WERI-Rb-1 (cell line): ENCODE results near the gene ARL6IP6.

Experiments
- DNase-seq: peaks from one replicate; pipeline ENCODE4 v3.0.0-alpha.2; 2020
- H3K27ac ChIP-seq: fragments of 250-450 bp; sonication (Bioruptor Pico); 2 replicates; pipeline ENCODE4 v1.5.1; 2020; ENCODE audit warnings: mild to moderate bottlenecking, moderate library complexity
- H3K27me3 ChIP-seq: fragments of 250-450 bp; sonication (Bioruptor Pico); 2 replicates; pipeline ENCODE4 v1.5.1; 2021; ENCODE audit warnings: mild to moderate bottlenecking, low read depth, moderate library complexity; ENCODE audit not compliant: insufficient read depth, severe bottlenecking
- H3K36me3 ChIP-seq: fragments of 250-450 bp; sonication (Bioruptor Pico); 2 replicates; pipeline ENCODE4 v1.5.1; 2020; ENCODE audit warnings: mild to moderate bottlenecking, moderate library complexity
- H3K4me3 ChIP-seq: 2 replicates; pipeline ENCODE4 v1.5.1; 2011; ENCODE audit warnings: low read depth, mild to moderate bottlenecking, control low read depth, low read length
- H3K9me3 ChIP-seq: fragments of 250-450 bp; sonication (Bioruptor Pico); 2 replicates; pipeline ENCODE4 v1.5.1; 2021; ENCODE audit warnings: mild to moderate bottlenecking, moderate library complexity; ENCODE audit not compliant: severe bottlenecking
- CTCF ChIP-seq: IDR thresholded peaks from 2 replicates; pipeline ENCODE4 v1.5.1; 2011; ENCODE audit warnings: low read depth, mild to moderate bottlenecking, control low read depth, inconsistent platforms, low read length

The ARL6IP6 gene

GRCh38 chr2:152686321-152686720 lies 32.1 kb upstream of the ARL6IP6 start:
- Histone ChIP-seq H3K27me3 (no peaks in the 10 kb centered on the region), H3K9me3 (no peaks in the 10 kb centered on the region), H3K4me3 (no peak overlapping the region), H3K36me3 (peaks cover 20% of the 10 kb centered on the region), H3K27ac (no peak overlapping the region)
- TF ChIP-seq CTCF: no peak
- no peak for DNase-seq

DNA sequence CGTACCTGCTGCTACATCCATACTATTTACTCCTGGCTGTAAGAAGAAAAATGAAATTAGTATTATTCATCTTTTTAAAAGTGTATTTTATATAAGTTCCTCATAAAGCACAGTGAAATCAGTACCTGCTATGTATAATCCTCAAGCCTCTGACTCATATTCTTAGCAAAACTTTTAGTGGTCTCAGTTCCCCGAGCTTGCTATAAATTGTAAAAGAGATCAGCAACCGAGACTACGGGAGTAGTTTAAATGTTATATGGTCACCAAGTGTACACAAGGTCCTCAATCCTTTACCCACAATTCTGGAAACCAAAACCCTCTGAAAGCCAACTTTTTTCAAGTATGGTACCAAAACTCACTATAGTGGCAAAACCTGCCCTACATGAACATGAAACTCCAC lies 25.4 kb upstream of the ARL6IP6 start:
- H3K27me3 ChIP-seq: no peaks in the 10 kb centered on the region
- H3K36me3 ChIP-seq: peaks cover 35% of the 10 kb centered on the region
- H3K27ac ChIP-seq: no peak overlapping the region
- no peak for TF ChIP-seq CTCF
- H3K4me3 ChIP-seq: no peak overlapping the region
- no peak for DNase-seq
- no peaks in the 10 kb centered on the region for H3K9me3 ChIP-seq

DNA sequence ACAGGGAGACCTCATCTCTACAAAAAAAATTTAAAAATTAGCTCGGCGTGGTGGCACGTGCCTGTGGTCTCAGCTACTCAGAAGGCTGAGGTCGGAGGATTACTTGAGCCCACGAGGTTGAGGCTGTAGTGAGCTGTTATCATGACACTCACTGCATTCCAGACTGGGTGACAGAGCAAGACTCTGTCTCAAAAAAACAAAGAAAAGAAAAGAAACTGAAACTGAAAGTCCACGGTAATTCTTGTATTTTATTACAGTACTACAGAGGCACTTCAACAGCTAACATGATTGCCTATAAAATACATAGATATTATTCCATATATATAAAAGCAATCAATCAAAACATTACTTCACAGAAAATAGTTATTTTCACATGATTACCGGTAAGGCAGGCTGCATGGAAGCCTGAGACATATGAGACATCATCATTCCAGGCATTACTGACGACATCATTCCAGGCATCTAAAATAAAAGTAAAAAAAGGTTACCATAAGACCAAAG lies 24.2 kb upstream of the ARL6IP6 start:
- Histone ChIP-seq H3K36me3 (peaks cover 28% of the 10 kb centered on the region), H3K4me3 (no peak overlapping the region)

GRCh38 chr2:152695763-152696162 lies 22.7 kb upstream of the ARL6IP6 start:
- peaks cover 34% of the 10 kb centered on the region for H3K36me3 ChIP-seq
- DNase-seq: no peak
- no peak overlapping the region for H3K4me3 ChIP-seq
- H3K27me3 ChIP-seq: no peaks in the 10 kb centered on the region
- TF ChIP-seq CTCF: no peak
- H3K9me3 ChIP-seq: no peaks in the 10 kb centered on the region
- no peak overlapping the region for H3K27ac ChIP-seq

More for the DNA sequence above, 24.2 kb upstream of the ARL6IP6 start:
- no peak for DNase-seq
- Histone ChIP-seq H3K9me3 (no peaks in the 10 kb centered on the region), H3K27ac (no peak overlapping the region), H3K27me3 (no peaks in the 10 kb centered on the region)
- no peak for TF ChIP-seq CTCF

DNA sequence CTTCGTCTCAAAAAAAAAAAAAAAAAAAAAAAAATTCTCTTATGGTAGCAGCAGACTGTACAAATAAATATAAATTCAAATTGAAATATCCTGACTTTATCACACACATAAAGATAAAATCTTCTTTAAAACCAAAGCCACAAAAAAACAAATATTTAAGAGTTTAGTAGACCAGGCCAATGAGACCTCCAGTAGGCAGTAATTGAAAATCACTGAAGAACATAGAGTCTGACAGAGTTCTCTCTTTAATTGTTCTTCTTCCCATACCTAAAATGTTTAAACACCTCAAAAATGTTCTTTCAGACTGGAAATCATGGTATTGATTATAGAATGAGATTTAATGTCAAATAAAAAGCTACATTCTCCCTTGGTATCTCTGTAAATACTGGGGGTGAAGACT lies 21.9 kb upstream of the ARL6IP6 start:
- H3K27me3 ChIP-seq: no peaks in the 10 kb centered on the region
- H3K4me3 ChIP-seq: no peak overlapping the region
- no peak for DNase-seq
- no peak for TF ChIP-seq CTCF
- no peak overlapping the region for H3K27ac ChIP-seq
- H3K36me3 ChIP-seq: peaks cover 40% of the 10 kb centered on the region
- no peaks in the 10 kb centered on the region for H3K9me3 ChIP-seq

DNA sequence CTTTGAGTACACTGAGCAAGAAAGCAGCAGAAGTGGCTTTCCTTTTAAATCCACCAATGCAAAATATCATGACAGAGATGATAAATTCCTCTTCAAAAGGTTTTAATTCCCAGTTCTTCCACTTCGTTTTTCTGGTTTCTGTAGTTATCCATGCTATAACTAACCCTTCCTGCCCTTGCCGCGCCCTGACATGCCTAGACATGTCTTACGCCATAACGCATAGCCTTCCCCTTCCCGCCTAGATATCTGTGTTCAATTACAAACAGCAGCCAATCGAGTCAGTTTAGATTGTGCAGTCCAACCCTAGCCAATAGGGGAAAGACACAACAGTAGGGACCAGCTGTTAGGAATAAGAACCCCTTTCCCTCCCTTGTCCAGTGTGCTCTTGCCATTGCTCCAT lies 17.2 kb upstream of the ARL6IP6 start:
- Histone ChIP-seq H3K27ac (no peak overlapping the region), H3K4me3 (no peak overlapping the region), H3K9me3 (no peaks in the 10 kb centered on the region), H3K36me3 (peaks cover 39% of the 10 kb centered on the region), H3K27me3 (no peaks in the 10 kb centered on the region)
- TF ChIP-seq CTCF: no peak
- DNase-seq: no peak
